Stimulated activated CD4-positive, alpha-beta T cell treated with anti-CD3 and anti-CD28 coated beads, Interleukin-4, amount 100 ng/mL, for 4 hours (primary cell): ENCODE results near the gene AXIN1.
A peak's percentile ranks its signal among the peaks of the same experiment; 100 is the strongest.
"Not testable (repeated sequence)": the region's sequence is repeated elsewhere in the genome, so short reads cannot be mapped to it uniquely, and the experiment has no call there.

Experiments
- DNase-seq, 2 experiments: peaks; one replicate each; pipeline ENCODE4 v3.0.0-alpha.2; 2020

The AXIN1 gene

GRCh38 chr16:331181-331814 lies 21.2 kb downstream of the AXIN1 start:
- not testable (repeated sequence) for DNase-seq

GRCh38 chr16:330741-331140 lies 21.8 kb downstream of the AXIN1 start:
- DNase-seq = no peak

- no peak for DNase-seq
Measured at GRCh38 chr16:325375-326145, 27.0 kb downstream of the AXIN1 start.

GRCh38 chr16:324451-325334 lies 27.8 kb downstream of the AXIN1 start:
- peak; percentile 42 to 53 for DNase-seq

- no peak for DNase-seq
Measured at GRCh38 chr16:324201-324450, 28.4 kb downstream of the AXIN1 start.

GRCh38 chr16:322476-323143 lies 29.9 kb downstream of the AXIN1 start:
- no peak for DNase-seq

- no peak for DNase-seq
Measured at GRCh38 chr16:321532-321931, 31.0 kb downstream of the AXIN1 start.

- DNase-seq = no peak
Measured at GRCh38 chr16:320206-320605, 32.3 kb downstream of the AXIN1 start.

GRCh38 chr16:318628-319027 lies 33.9 kb downstream of the AXIN1 start:
- DNase-seq = no peak

- no peak for DNase-seq
Measured at GRCh38 chr16:317583-317982, 34.9 kb downstream of the AXIN1 start.

- DNase-seq = no peak
Measured at GRCh38 chr16:316741-317464, 35.6 kb downstream of the AXIN1 start.

- no peak for DNase-seq
Measured at GRCh38 chr16:314795-315299, 37.7 kb downstream of the AXIN1 start.

- no peak for DNase-seq
Measured at GRCh38 chr16:314351-314750, 38.2 kb downstream of the AXIN1 start.

- no peak for DNase-seq
Measured at GRCh38 chr16:311725-312124, 40.8 kb downstream of the AXIN1 start.

- no peak for DNase-seq
Measured at GRCh38 chr16:309476-309875, 43.0 kb downstream of the AXIN1 start.

- DNase-seq = no peak
Measured at GRCh38 chr16:307691-308312, 44.7 kb downstream of the AXIN1 start.

- DNase-seq = no peak
Measured at GRCh38 chr16:306911-307370, 45.6 kb downstream of the AXIN1 start.

- no peak for DNase-seq
Measured at GRCh38 chr16:305916-306626, 46.5 kb downstream of the AXIN1 start.

- no peak for DNase-seq
Measured at GRCh38 chr16:303760-304505, 48.6 kb downstream of the AXIN1 start.

GRCh38 chr16:301950-302349 lies 50.6 kb downstream of the AXIN1 start:
- no peak for DNase-seq
